B cell (primary cell): ENCODE results near the gene MMP1. TPM values are rescaled to one million over a fixed set of nuclear protein-coding genes. Genes with fewer than 3 reads are reported as not detected.
A peak's percentile ranks its signal among the peaks of the same experiment; 100 is the strongest.

Experiments
- ATAC-seq: fragments of 200-7000 bp; cut with Tn5 transposase; one replicate; pipeline ENCODE4 v1.10.0; 2021; ENCODE audit warnings: low read depth, mild to moderate bottlenecking, moderate number of reproducible peaks, moderate library complexity
- CTCF ChIA-PET: fragments of 350-600 bp; sonication (Branson Sonifier 250); formaldehyde crosslinking; loops from one replicate; lab custom pipeline; 2021; ENCODE audit warnings: antibody characterized with exemption, inconsistent platforms; lab: Charles Lee
- POLR2A ChIA-PET: fragments of 350-600 bp; sonication (Branson Sonifier 250); formaldehyde crosslinking; loops from one replicate; lab custom pipeline; 2021; ENCODE audit warnings: antibody characterized with exemption; lab: Charles Lee
- DNase-seq: peaks from one replicate; pipeline ENCODE4 v3.0.0; 2013
- H2AFZ ChIP-seq: 2 replicates; pipeline ENCODE4 v1.6.1; 2012; ENCODE audit warnings: mild to moderate bottlenecking, low read depth, low read length; ENCODE audit not compliant: insufficient read depth, poor library complexity, severe bottlenecking
- H3K27ac ChIP-seq, 2 donors: 1 replicate in 1 of 2; 2 replicates in 1 of 2; pipeline ENCODE4 v1.5.1; 2012 to 2013; ENCODE audit warnings: low read length in 2 of 2, mild to moderate bottlenecking in 2 of 2, moderate library complexity in 1 of 2
- H3K27me3 ChIP-seq, 4 experiments: fragments of 200-600 bp in 1 of 4; sonication (generic) in 1 of 4; replicated peaks in 1 of 4; 1 replicate in 2 of 4; 2 replicates in 2 of 4; pipeline versions ENCODE4 v1.6.1 to v1.7.0; 2013 to 2016; ENCODE audit warnings: low read length in 3 of 4, mild to moderate bottlenecking in 2 of 4, mixed read lengths in 1 of 4, moderate library complexity in 1 of 4; ENCODE audit not compliant: insufficient read depth in 4 of 4, control insufficient read depth in 3 of 4; ENCODE audit errors: control extremely low read depth in 1 of 4
- H3K36me3 ChIP-seq, 2 experiments: replicated peaks in 1 of 2; 1 replicate in 1 of 2; 2 replicates in 1 of 2; pipeline versions ENCODE4 v1.6.1 to v1.7.1; 2013; ENCODE audit warnings: low read length in 1 of 2; ENCODE audit not compliant: insufficient read depth in 2 of 2, control insufficient read depth in 1 of 2; ENCODE audit errors: control extremely low read depth in 1 of 2, extremely low read depth in 1 of 2
- H3K4me1 ChIP-seq, 2 donors: fragments of 200-600 bp in 1 of 2; sonication (generic) in 1 of 2; 1 replicate in 1 of 2; 2 replicates in 1 of 2; pipeline versions ENCODE4 v1.5.1 to v1.6.1; 2013 to 2017; ENCODE audit warnings: low read length in 2 of 2; ENCODE audit not compliant: control insufficient read depth in 2 of 2, insufficient read depth in 2 of 2
- H3K4me2 ChIP-seq: replicated peaks from 2 replicates; pipeline ENCODE3; 2012; ENCODE audit warnings: mild to moderate bottlenecking, low read depth, low read length; ENCODE audit not compliant: poor library complexity, severe bottlenecking
- H3K4me3 ChIP-seq, 5 experiments: fragments of 200-600 bp in 1 of 5; sonication (generic) in 1 of 5; 1 replicate in 3 of 5; 2 replicates in 2 of 5; pipeline versions ENCODE4 v1.5.1 to v1.7.0; 2011 to 2016; ENCODE audit warnings: low read length in 4 of 5, mild to moderate bottlenecking in 4 of 5, low read depth in 2 of 5, control low read depth in 1 of 5, moderate library complexity in 1 of 5; ENCODE audit not compliant: insufficient read depth in 1 of 5; ENCODE audit errors: control extremely low read depth in 1 of 5, extremely low read depth in 1 of 5
- H3K79me2 ChIP-seq: fragments of 200-600 bp; sonication (generic); one replicate; pipeline ENCODE4 v1.6.0; 2016; ENCODE audit warnings: low read length; ENCODE audit not compliant: control insufficient read depth, insufficient read depth
- H3K9ac ChIP-seq: fragments of 200-600 bp; sonication (generic); 2 replicates; pipeline ENCODE4 v1.6.1; 2017; ENCODE audit warnings: mild to moderate bottlenecking, low read length, moderate library complexity
- H3K9me3 ChIP-seq, 3 donors: one replicate each; pipeline versions ENCODE4 v1.6.1 to v1.7.1; 2013; ENCODE audit warnings: low read length in 2 of 3; ENCODE audit not compliant: control insufficient read depth in 2 of 3, insufficient read depth in 1 of 3; ENCODE audit errors: control extremely low read depth in 1 of 3
- H4K20me1 ChIP-seq: 2 replicates; pipeline ENCODE4 v1.6.0; 2012; ENCODE audit warnings: mild to moderate bottlenecking, low read length; ENCODE audit not compliant: insufficient read depth, control insufficient read depth, poor library complexity, severe bottlenecking
- H3K27ac Mint-ChIP-seq: one replicate; pipeline ENCODE4 v1.8.0; 2021; ENCODE audit warnings: mixed read lengths
- H3K27me3 Mint-ChIP-seq: one replicate; pipeline ENCODE4 v1.8.0; 2021; ENCODE audit warnings: mixed read lengths
- H3K4me1 Mint-ChIP-seq: one replicate; pipeline ENCODE4 v1.8.0; 2021; ENCODE audit warnings: mixed read lengths
- H3K4me3 Mint-ChIP-seq: one replicate; pipeline ENCODE4 v1.8.0; 2021; ENCODE audit warnings: mixed read lengths
- H3K9me3 Mint-ChIP-seq: one replicate; pipeline ENCODE4 v1.8.0; 2022; ENCODE audit warnings: mixed read lengths; ENCODE audit not compliant: insufficient read depth
- CTCF ChIP-seq: fragments of 200-600 bp; IDR thresholded peaks from one replicate; pipeline ENCODE4 v1.8.0; 2022; ENCODE audit warnings: antibody characterized with exemption, mild to moderate bottlenecking
- EZH2 ChIP-seq: IDR thresholded peaks from 2 replicates; pipeline ENCODE4 v1.6.1; 2012; ENCODE audit warnings: borderline replicate concordance, low read depth, mild to moderate bottlenecking, moderate library complexity, low read length; ENCODE audit not compliant: insufficient read depth, poor library complexity, severe bottlenecking
- WGBS: methylation state at CpG from one replicate; pipeline ENCODE4 v1.1.5; 2013; ENCODE audit warnings: missing lambda C conversion rate; ENCODE audit not compliant: insufficient coverage; 5-methylcytosine and 5-hydroxymethylcytosine counted together
- intact Hi-C: fragments of 100-400 bp; cut with micrococcal nuclease; formaldehyde crosslinking; loops from one replicate; pipeline ENCODE4 v1.10.0; 2022
- polyA plus RNA-seq: library from polyadenylated mRNA; depleted of rRNA; stranded (reverse); fragments of >200 nt; gene quantifications from 2 replicates; pipeline ENCODE4 v1.2.3, GENCODE V29; 2012
- total RNA-seq, 2 donors: library from RNA; stranded (reverse); fragments of 120-200 nt in 1 of 2; gene quantifications; 1 replicate in 1 of 2; 2 replicates in 1 of 2; pipeline versions ENCODE4 v1.2.3 to v1.2.4, GENCODE V29; 2013 to 2022

The MMP1 gene
- total and polyA plus RNA-seq, 2 donors (not counting 1 experiment from before 2014, with no cell fraction given): not detected

GRCh38 chr11:102799681-102800340 lies 1.9 kb upstream of the MMP1 start:
- H3K4me3 Mint-ChIP-seq: no peak overlapping the region
- no peak overlapping the region for H3K4me3 ChIP-seq
- no peak overlapping the region for H3K4me2 ChIP-seq
- intact Hi-C loops: no loop called here
- peaks cover 20% of the 10 kb centered on the region for H3K27me3 Mint-ChIP-seq
- no peak overlapping the region for H3K9ac ChIP-seq
- no peaks in the 10 kb centered on the region for H3K36me3 ChIP-seq
- H3K9me3 Mint-ChIP-seq: no peaks in the 10 kb centered on the region
- no peak for ATAC-seq
- POLR2A ChIA-PET: no interaction called here
- no peaks in the 10 kb centered on the region for H3K4me1 ChIP-seq
- peaks cover 0 to 4% (median under 1%) of the 10 kb centered on the region in 4 experiments for H3K27me3 ChIP-seq
- no peaks in the 10 kb centered on the region for H4K20me1 ChIP-seq
- H3K27ac Mint-ChIP-seq: no peak overlapping the region
- no peaks in the 10 kb centered on the region for H3K4me1 Mint-ChIP-seq
- no peak overlapping the region for H3K27ac ChIP-seq
- no peaks in the 10 kb centered on the region for H3K9me3 ChIP-seq
- 76% methylated on average over 3 of the region's 6 CpGs for WGBS
- H3K79me2 ChIP-seq: no peaks in the 10 kb centered on the region
- DNase-seq: no peak
- TF ChIP-seq EZH2 (no peak), CTCF (no peak)
- H2AFZ ChIP-seq: no peak overlapping the region
- CTCF ChIA-PET: no interaction called here

GRCh38 chr11:102794382-102794781 lies 3.6 kb downstream of the MMP1 start:
- Histone ChIP-seq H3K36me3 (no peaks in the 10 kb centered on the region), H2AFZ (no peak overlapping the region), H3K27ac (no peak overlapping the region), H3K9me3 (no peaks in the 10 kb centered on the region), H3K27me3 (no peaks in the 10 kb centered on the region), H3K4me1 (no peaks in the 10 kb centered on the region), H3K4me3 (no peak overlapping the region), H3K4me2 (no peak overlapping the region), H3K79me2 (no peaks in the 10 kb centered on the region), H3K9ac (no peak overlapping the region), H4K20me1 (no peaks in the 10 kb centered on the region)
- DNase-seq (peak; percentile 25), ATAC-seq (peak; percentile 39)
- Mint-ChIP-seq H3K27me3 (peaks cover 8% of the 10 kb centered on the region), H3K4me1 (no peaks in the 10 kb centered on the region), H3K9me3 (no peaks in the 10 kb centered on the region), H3K4me3 (no peak overlapping the region), H3K27ac (no peak overlapping the region)
- no peak for TF ChIP-seq EZH2
- peak; percentile 36 for TF ChIP-seq CTCF
- intact Hi-C loops: no loop called here
- ChIA-PET POLR2A (no interaction called here), CTCF (no interaction called here)
